ENCODE results near the gene OR8D1.

GRCh38 chr11:124311670-124312069 lies 2.1 kb downstream of the OR8D1 start:
- TF ChIP-seq ZNF8 (CRISPR knock-in tag; IDR thresholded peaks at IDR 0.05) (no peak), PATZ1 (CRISPR knock-in tag; IDR thresholded peaks at IDR 0.05; ENCODE audit: borderline replicate concordance) (no peak), SNAI2 (CRISPR knock-in tag; IDR thresholded peaks at IDR 0.05) (no peak), RARB (CRISPR knock-in tag; IDR thresholded peaks at IDR 0.05) (no peak), ESRRG (CRISPR knock-in tag; IDR thresholded peaks at IDR 0.05) (no peak), ARNTL (CRISPR knock-in tag; IDR thresholded peaks at IDR 0.05; ENCODE audit: borderline replicate concordance, low read depth) (no peak), ZFP30 (CRISPR knock-in tag; IDR thresholded peaks at IDR 0.05) (no peak), ISL1 (CRISPR knock-in tag; IDR thresholded peaks at IDR 0.05) (no peak), ZC3H10 (CRISPR knock-in tag; IDR thresholded peaks at IDR 0.05) (no peak)
- TF ChIP-seq, protein P1, sequence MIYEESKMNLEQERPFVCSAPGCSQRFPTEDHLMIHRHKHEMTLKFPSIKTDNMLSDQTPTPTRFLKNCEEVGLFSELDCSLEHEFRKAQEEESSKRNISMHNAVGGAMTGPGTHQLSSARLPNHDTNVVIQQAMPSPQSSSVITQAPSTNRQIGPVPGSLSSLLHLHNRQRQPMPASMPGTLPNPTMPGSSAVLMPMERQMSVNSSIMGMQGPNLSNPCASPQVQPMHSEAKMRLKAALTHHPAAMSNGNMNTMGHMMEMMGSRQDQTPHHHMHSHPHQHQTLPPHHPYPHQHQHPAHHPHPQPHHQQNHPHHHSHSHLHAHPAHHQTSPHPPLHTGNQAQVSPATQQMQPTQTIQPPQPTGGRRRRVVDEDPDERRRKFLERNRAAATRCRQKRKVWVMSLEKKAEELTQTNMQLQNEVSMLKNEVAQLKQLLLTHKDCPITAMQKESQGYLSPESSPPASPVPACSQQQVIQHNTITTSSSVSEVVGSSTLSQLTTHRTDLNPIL (CRISPR knock-in tag; IDR thresholded peaks at IDR 0.05; ENCODE audit: low read depth): no peak
